ENCODE measurements around the gene SMYD3. TPM values are rescaled to one million over a fixed set of nuclear protein-coding genes. Genes with fewer than 3 reads are reported as not detected.

Gene SMYD3
- total RNA-seq, 1 donor from 2014 or later: 80.8 TPM

- Mint-ChIP-seq H3K27ac (ENCODE audit: unreplicated experiment) (no peak overlapping the region), H3K4me3 (ENCODE audit: unreplicated experiment) (no peak overlapping the region), H3K36me3 (ENCODE audit: low read depth, unreplicated experiment) (peaks cover 12% of the 10 kb centered on the region), H3K27me3 (ENCODE audit: low read depth, unreplicated experiment) (no peaks in the 10 kb centered on the region), H3K9me3 (ENCODE audit: unreplicated experiment) (peaks cover 2% of the 10 kb centered on the region), H3K4me1 (ENCODE audit: low read depth, unreplicated experiment) (peaks cover 18% of the 10 kb centered on the region)
- Histone ChIP-seq H3K9me3 (ENCODE audit: insufficient read depth, low read depth, low read length) (no peaks in the 10 kb centered on the region), H3K4me2 (ENCODE audit: low read length) (no peak overlapping the region), H3K4me1 (ENCODE audit: insufficient read depth, low read length) (peaks cover 6% of the 10 kb centered on the region), H3K9ac (ENCODE audit: low read length) (no peak overlapping the region), H3K4me3 (ENCODE audit: insufficient read depth, low read depth, low read length) (no peak overlapping the region), H3K79me2 (ENCODE audit: insufficient read depth, low read length) (no peaks in the 10 kb centered on the region), H3K36me3 (ENCODE audit: insufficient read depth, low read length) (no peaks in the 10 kb centered on the region), H4K20me1 (ENCODE audit: insufficient read depth, low read length) (no peaks in the 10 kb centered on the region), H3K27ac (ENCODE audit: low read depth, low read length) (no peak overlapping the region), H2AFZ (ENCODE audit: low read depth, low read length) (no peak overlapping the region), H3K27me3 (ENCODE audit: insufficient read depth, low read length) (no peaks in the 10 kb centered on the region)
- DNase-seq (ENCODE audit: low read depth): no peak
- TF ChIP-seq, protein P1, sequence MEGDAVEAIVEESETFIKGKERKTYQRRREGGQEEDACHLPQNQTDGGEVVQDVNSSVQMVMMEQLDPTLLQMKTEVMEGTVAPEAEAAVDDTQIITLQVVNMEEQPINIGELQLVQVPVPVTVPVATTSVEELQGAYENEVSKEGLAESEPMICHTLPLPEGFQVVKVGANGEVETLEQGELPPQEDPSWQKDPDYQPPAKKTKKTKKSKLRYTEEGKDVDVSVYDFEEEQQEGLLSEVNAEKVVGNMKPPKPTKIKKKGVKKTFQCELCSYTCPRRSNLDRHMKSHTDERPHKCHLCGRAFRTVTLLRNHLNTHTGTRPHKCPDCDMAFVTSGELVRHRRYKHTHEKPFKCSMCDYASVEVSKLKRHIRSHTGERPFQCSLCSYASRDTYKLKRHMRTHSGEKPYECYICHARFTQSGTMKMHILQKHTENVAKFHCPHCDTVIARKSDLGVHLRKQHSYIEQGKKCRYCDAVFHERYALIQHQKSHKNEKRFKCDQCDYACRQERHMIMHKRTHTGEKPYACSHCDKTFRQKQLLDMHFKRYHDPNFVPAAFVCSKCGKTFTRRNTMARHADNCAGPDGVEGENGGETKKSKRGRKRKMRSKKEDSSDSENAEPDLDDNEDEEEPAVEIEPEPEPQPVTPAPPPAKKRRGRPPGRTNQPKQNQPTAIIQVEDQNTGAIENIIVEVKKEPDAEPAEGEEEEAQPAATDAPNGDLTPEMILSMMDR (IDR thresholded peaks at IDR 0.05; ENCODE audit: insufficient read depth, low read depth, low read length): no peak
- TF ChIP-seq EZH2 (IDR thresholded peaks at IDR 0.05; ENCODE audit: insufficient read depth, low read length): no peak
- no peak for FAIRE-seq
Observed at GRCh38 chr1:245840971-245841370, 666.1 kb downstream of the SMYD3 start.

DNA sequence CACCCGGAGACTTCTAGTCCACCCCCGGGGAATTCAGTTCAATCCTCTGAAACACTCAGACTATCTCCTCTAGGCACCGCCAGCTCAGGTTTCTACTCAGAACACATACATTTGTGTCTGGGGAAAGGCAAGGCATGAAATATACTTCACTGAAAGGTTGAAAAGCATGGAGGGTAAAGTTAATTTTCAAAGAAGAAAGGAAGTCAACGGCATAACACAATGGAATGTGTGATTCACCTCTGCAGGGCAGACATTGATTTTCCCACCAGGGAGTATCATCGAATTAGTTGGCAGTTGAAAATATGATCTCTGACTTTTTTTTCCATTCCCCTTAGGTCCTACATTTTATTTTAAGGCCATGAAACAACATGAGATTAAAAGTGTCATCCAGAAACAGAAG is 669.4 kb downstream of the SMYD3 start:
- Histone ChIP-seq H3K27ac (ENCODE audit: low read depth, low read length) (peak overlapping the region; percentile 61), H4K20me1 (ENCODE audit: insufficient read depth, low read length) (no peaks in the 10 kb centered on the region), H3K36me3 (ENCODE audit: insufficient read depth, low read length) (no peaks in the 10 kb centered on the region), H2AFZ (ENCODE audit: low read depth, low read length) (peak overlapping the region; percentile 62), H3K9ac (ENCODE audit: low read length) (peak overlapping the region; percentile 54), H3K9me3 (ENCODE audit: insufficient read depth, low read depth, low read length) (no peaks in the 10 kb centered on the region), H3K4me1 (ENCODE audit: insufficient read depth, low read length) (peaks cover 6% of the 10 kb centered on the region), H3K4me3 (ENCODE audit: insufficient read depth, low read depth, low read length) (no peak overlapping the region), H3K27me3 (ENCODE audit: insufficient read depth, low read length) (no peaks in the 10 kb centered on the region), H3K4me2 (ENCODE audit: low read length) (peak overlapping the region; percentile 63), H3K79me2 (ENCODE audit: insufficient read depth, low read length) (no peaks in the 10 kb centered on the region)
- Mint-ChIP-seq H3K27me3 (ENCODE audit: low read depth, unreplicated experiment) (no peaks in the 10 kb centered on the region), H3K4me3 (ENCODE audit: unreplicated experiment) (no peak overlapping the region), H3K9me3 (ENCODE audit: unreplicated experiment) (no peaks in the 10 kb centered on the region), H3K27ac (ENCODE audit: unreplicated experiment) (peak overlapping the region; percentile 92), H3K4me1 (ENCODE audit: low read depth, unreplicated experiment) (peaks cover 21% of the 10 kb centered on the region), H3K36me3 (ENCODE audit: low read depth, unreplicated experiment) (peaks cover 9% of the 10 kb centered on the region)
- peak; percentile 73 for DNase-seq (ENCODE audit: low read depth)
- TF ChIP-seq, protein P1 (IDR thresholded peaks at IDR 0.05; ENCODE audit: insufficient read depth, low read depth, low read length): no peak
- TF ChIP-seq EZH2 (IDR thresholded peaks at IDR 0.05; ENCODE audit: insufficient read depth, low read length): no peak
- FAIRE-seq: peak; percentile 9

GRCh38 chr1:245835386-245835785 is 671.7 kb downstream of the SMYD3 start:
- H3K36me3 ChIP-seq (ENCODE audit: insufficient read depth, low read length): no peaks in the 10 kb centered on the region
- DNase-seq (ENCODE audit: low read depth): no peak
- H3K4me1 Mint-ChIP-seq (ENCODE audit: low read depth, unreplicated experiment): peaks cover 21% of the 10 kb centered on the region
- no peaks in the 10 kb centered on the region for H3K9me3 ChIP-seq (ENCODE audit: insufficient read depth, low read depth, low read length)
- H3K36me3 Mint-ChIP-seq (ENCODE audit: low read depth, unreplicated experiment): peaks cover 17% of the 10 kb centered on the region
- H3K4me3 Mint-ChIP-seq (ENCODE audit: unreplicated experiment): no peak overlapping the region
- H3K9me3 Mint-ChIP-seq (ENCODE audit: unreplicated experiment): no peaks in the 10 kb centered on the region
- H3K27ac ChIP-seq (ENCODE audit: low read depth, low read length): no peak overlapping the region
- H3K27ac Mint-ChIP-seq (ENCODE audit: unreplicated experiment): peak overlapping the region; percentile 34
- no peak overlapping the region for H3K4me3 ChIP-seq (ENCODE audit: insufficient read depth, low read depth, low read length)
- no peak for FAIRE-seq
- no peaks in the 10 kb centered on the region for H4K20me1 ChIP-seq (ENCODE audit: insufficient read depth, low read length)
- no peak overlapping the region for H2AFZ ChIP-seq (ENCODE audit: low read depth, low read length)
- TF ChIP-seq, protein P1 (IDR thresholded peaks at IDR 0.05; ENCODE audit: insufficient read depth, low read depth, low read length): no peak
- TF ChIP-seq EZH2 (IDR thresholded peaks at IDR 0.05; ENCODE audit: insufficient read depth, low read length): no peak
- H3K4me2 ChIP-seq (ENCODE audit: low read length): no peak overlapping the region
- H3K27me3 Mint-ChIP-seq (ENCODE audit: low read depth, unreplicated experiment): no peaks in the 10 kb centered on the region
- H3K9ac ChIP-seq (ENCODE audit: low read length): no peak overlapping the region
- no peaks in the 10 kb centered on the region for H3K27me3 ChIP-seq (ENCODE audit: insufficient read depth, low read length)
- H3K4me1 ChIP-seq (ENCODE audit: insufficient read depth, low read length): peaks cover 6% of the 10 kb centered on the region
- H3K79me2 ChIP-seq (ENCODE audit: insufficient read depth, low read length): no peaks in the 10 kb centered on the region

Data from astrocyte (in vitro differentiated cells and primary cell).